SU-DHL-6 (cell line): ENCODE data around the gene PLCH1.

Source experiments
- EZH2phosphoT487 ChIP-seq: fragments of 200-600 bp; sonication (generic), shearing (Covaris generic); conservative IDR thresholded peaks from 2 replicates; pipeline ENCODE4 v1.6.1; 2018; ENCODE audit warnings: mild to moderate bottlenecking, antibody characterized with exemption, low read length, moderate library complexity, mixed read lengths
- TF ChIP-seq, protein P1 (sequence below): fragments of 200-600 bp; sonication (generic); IDR thresholded peaks from one replicate; pipeline ENCODE4 v1.5.1; 2017; ENCODE audit warnings: antibody characterized with exemption, mild to moderate bottlenecking, low read length, moderate library complexity; ENCODE audit not compliant: insufficient read depth, poor library complexity, severe bottlenecking

DNA sequence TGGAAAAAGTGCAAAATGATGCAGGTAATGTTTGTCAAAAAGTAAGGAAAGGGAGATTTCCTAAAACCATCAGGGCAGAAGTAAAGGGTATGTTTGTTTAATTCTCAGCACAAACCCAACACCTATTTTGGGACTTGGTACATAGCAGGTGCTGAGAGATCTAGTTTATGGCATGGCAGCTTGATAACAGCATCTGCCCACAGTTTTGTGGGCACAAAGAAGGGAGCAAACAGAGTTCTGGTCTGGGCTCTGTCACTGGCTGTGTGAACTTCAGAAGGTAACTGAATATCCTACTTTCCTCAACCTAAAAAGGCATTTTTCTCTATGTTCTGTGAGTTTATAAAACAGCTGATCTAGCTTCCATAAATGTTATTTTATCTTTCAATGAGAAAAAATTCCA is 141.6 kb downstream of the PLCH1 start:
- no peak for TF ChIP-seq EZH2phosphoT487
- TF ChIP-seq, protein P1, sequence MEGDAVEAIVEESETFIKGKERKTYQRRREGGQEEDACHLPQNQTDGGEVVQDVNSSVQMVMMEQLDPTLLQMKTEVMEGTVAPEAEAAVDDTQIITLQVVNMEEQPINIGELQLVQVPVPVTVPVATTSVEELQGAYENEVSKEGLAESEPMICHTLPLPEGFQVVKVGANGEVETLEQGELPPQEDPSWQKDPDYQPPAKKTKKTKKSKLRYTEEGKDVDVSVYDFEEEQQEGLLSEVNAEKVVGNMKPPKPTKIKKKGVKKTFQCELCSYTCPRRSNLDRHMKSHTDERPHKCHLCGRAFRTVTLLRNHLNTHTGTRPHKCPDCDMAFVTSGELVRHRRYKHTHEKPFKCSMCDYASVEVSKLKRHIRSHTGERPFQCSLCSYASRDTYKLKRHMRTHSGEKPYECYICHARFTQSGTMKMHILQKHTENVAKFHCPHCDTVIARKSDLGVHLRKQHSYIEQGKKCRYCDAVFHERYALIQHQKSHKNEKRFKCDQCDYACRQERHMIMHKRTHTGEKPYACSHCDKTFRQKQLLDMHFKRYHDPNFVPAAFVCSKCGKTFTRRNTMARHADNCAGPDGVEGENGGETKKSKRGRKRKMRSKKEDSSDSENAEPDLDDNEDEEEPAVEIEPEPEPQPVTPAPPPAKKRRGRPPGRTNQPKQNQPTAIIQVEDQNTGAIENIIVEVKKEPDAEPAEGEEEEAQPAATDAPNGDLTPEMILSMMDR: no peak
